Ascending aorta (tissue), 2 donors: ENCODE data around the gene HGFAC. TPM values are rescaled to one million over a fixed set of nuclear protein-coding genes. Genes with fewer than 3 reads are reported as not detected.

Experiments used
- DNase-seq, 2 donors: peaks; one replicate each; pipeline ENCODE4 v3.0.0-alpha.2; 2019; ENCODE audit warnings: low spot score in 2 of 2
- H3K27ac ChIP-seq, 2 donors: fragments of 200-600 bp; sonication (generic); one replicate each; pipeline ENCODE4 v1.5.1; 2016 to 2017; ENCODE audit warnings: mild to moderate bottlenecking in 1 of 2
- H3K27me3 ChIP-seq: fragments of 200-600 bp; sonication (generic); one replicate; pipeline ENCODE4 v1.5.1; 2017
- H3K36me3 ChIP-seq, 2 donors: fragments of 200-600 bp; sonication (generic); one replicate each; pipeline ENCODE4 v1.5.1; 2016
- H3K4me1 ChIP-seq, 2 donors: fragments of 200-600 bp; sonication (generic); one replicate each; pipeline ENCODE4 v1.5.1; 2016 to 2017; ENCODE audit warnings: mild to moderate bottlenecking in 1 of 2
- H3K4me3 ChIP-seq, 2 donors: fragments of 200-600 bp; sonication (generic); one replicate each; pipeline ENCODE4 v1.5.1; 2016 to 2017; ENCODE audit warnings: mild to moderate bottlenecking in 1 of 2
- H3K9me3 ChIP-seq, 2 donors: fragments of 200-600 bp; sonication (generic); one replicate each; pipeline ENCODE4 v1.5.1; 2016
- CTCF ChIP-seq, 3 experiments: fragments of 200-600 bp in 2 of 3; fragments of 450-650 bp in 1 of 3; sonication (generic) in 2 of 3; IDR thresholded peaks; one replicate each; pipeline ENCODE4 v1.5.1; 2016 to 2019; ENCODE audit warnings: antibody characterized with exemption in 3 of 3, mild to moderate bottlenecking in 1 of 3, moderate library complexity in 1 of 3
- intact Hi-C: fragments of 100-400 bp; cut with DNase I; formaldehyde crosslinking; loops from one replicate; pipeline ENCODE4 v1.15.1; 2023
- total RNA-seq: library from RNA; depleted of rRNA; stranded (reverse); fragments of >200 nt; gene quantifications from one replicate; pipeline ENCODE4 v1.1.0, GENCODE V29; 2016

HGFAC gene
- total RNA-seq, 1 donor from 2014 or later = 2.2 TPM

GRCh38 chr4:3437998-3438846, 3.5 kb upstream of the HGFAC start:
- peaks cover 0 to 9% of the 10 kb centered on the region in 2 donors for H3K4me1 ChIP-seq
- H3K36me3 ChIP-seq = no peaks in the 10 kb centered on the region
- no peaks in the 10 kb centered on the region for H3K27me3 ChIP-seq
- DNase-seq = no peak
- H3K27ac ChIP-seq = no peak overlapping the region
- no peak overlapping the region for H3K4me3 ChIP-seq
- no peaks in the 10 kb centered on the region for H3K9me3 ChIP-seq
- no peak for TF ChIP-seq CTCF (IDR thresholded peaks at IDR 0.05)
- intact Hi-C loops = loop anchor here (2.0 kb wide), 1 partner anchor 43 kb away; no protein-coding TSS in a partner anchor

GRCh38 chr4:3438847-3439180, 3.0 kb upstream of the HGFAC start:
- TF ChIP-seq CTCF (IDR thresholded peaks at IDR 0.05) = no peak
- no peaks in the 10 kb centered on the region for H3K27me3 ChIP-seq
- H3K4me1 ChIP-seq = peaks cover 0 to 10% of the 10 kb centered on the region in 2 donors
- no peak overlapping the region for H3K27ac ChIP-seq
- H3K36me3 ChIP-seq = no peaks in the 10 kb centered on the region
- H3K9me3 ChIP-seq = no peaks in the 10 kb centered on the region
- no peak overlapping the region for H3K4me3 ChIP-seq
- DNase-seq = no peak
- intact Hi-C loops = no loop called here

GRCh38 chr4:3439391-3439790, 2.4 kb upstream of the HGFAC start:
- Histone ChIP-seq H3K36me3 (no peaks in the 10 kb centered on the region), H3K27me3 (no peaks in the 10 kb centered on the region), H3K4me1 (peaks cover 0 to 10% of the 10 kb centered on the region in 2 donors), H3K27ac (no peak overlapping the region), H3K4me3 (no peak overlapping the region), H3K9me3 (no peaks in the 10 kb centered on the region)
- TF ChIP-seq CTCF (IDR thresholded peaks at IDR 0.05) = no peak
- intact Hi-C loops = no loop called here
- DNase-seq = no peak

GRCh38 chr4:3440011-3440410, 1.8 kb upstream of the HGFAC start:
- TF ChIP-seq CTCF (IDR thresholded peaks at IDR 0.05) = no peak
- intact Hi-C loops = loop anchor here (10.0 kb wide), 1 partner anchor 335 kb away; no protein-coding TSS in a partner anchor
- Histone ChIP-seq H3K4me3 (no peak overlapping the region), H3K27ac (no peak overlapping the region), H3K36me3 (no peaks in the 10 kb centered on the region), H3K9me3 (no peaks in the 10 kb centered on the region), H3K27me3 (no peaks in the 10 kb centered on the region), H3K4me1 (peaks cover 0 to 10% of the 10 kb centered on the region in 2 donors)
- no peak for DNase-seq

GRCh38 chr4:3440979-3441500, 728 bp upstream of the HGFAC start:
- Histone ChIP-seq H3K4me3 (no peak overlapping the region), H3K4me1 (peaks cover 0 to 10% of the 10 kb centered on the region in 2 donors), H3K27me3 (no peaks in the 10 kb centered on the region), H3K9me3 (no peaks in the 10 kb centered on the region), H3K36me3 (no peaks in the 10 kb centered on the region), H3K27ac (no peak overlapping the region)
- DNase-seq = no peak
- intact Hi-C loops = loop anchor here (10.0 kb wide), 1 partner anchor 336 kb away; no protein-coding TSS in a partner anchor
- TF ChIP-seq CTCF (IDR thresholded peaks at IDR 0.05) = no peak
